K562 (cell line): ENCODE results near the gene GATAD2B. TPM values are rescaled to one million over a fixed set of nuclear protein-coding genes. Genes with fewer than 3 reads are reported as not detected.

Experiments used
- DIDO1 ChIP-seq: fragments of 450-650 bp; IDR thresholded peaks from 2 replicates; pipeline ENCODE4 v1.6.1; 2016; ENCODE audit warnings: low read depth, missing biosample characterization, missing genetic modification characterization
- EP400 ChIP-seq: fragments of 450-650 bp; IDR thresholded peaks from 2 replicates; pipeline ENCODE4 v1.6.1; 2017; ENCODE audit warnings: antibody characterized with exemption, mild to moderate bottlenecking, moderate library complexity
- NRF1 ChIP-seq, 2 experiments: fragments of 450-650 bp; IDR thresholded peaks in 1 of 2; conservative IDR thresholded peaks in 1 of 2; 2 replicates each; pipeline ENCODE4 v1.6.1; 2014; ENCODE audit warnings: mild to moderate bottlenecking in 2 of 2
- PHF20 ChIP-seq: fragments of 450-650 bp; IDR thresholded peaks from 2 replicates; pipeline ENCODE4 v1.6.1; 2018; ENCODE audit not compliant: partially characterized antibody
- SIRT6 ChIP-seq: IDR thresholded peaks from one replicate; pipeline ENCODE4 v1.6.1; 2012; ENCODE audit warnings: low read depth, mild to moderate bottlenecking, control low read depth, inconsistent platforms, low read length, moderate library complexity
- TAF7 ChIP-seq: fragments of 450-650 bp; IDR thresholded peaks from 2 replicates; pipeline ENCODE4 v1.6.1; 2016; ENCODE audit warnings: missing genetic modification characterization, missing compliant biosample characterization
- TEAD4 ChIP-seq, 2 experiments: sonication (generic) in 1 of 2; formaldehyde crosslinking in 1 of 2; IDR thresholded peaks; 2 replicates each; pipeline versions ENCODE4 v1.6.1 to v1.8.0; 2012 to 2022; ENCODE audit warnings: borderline replicate concordance in 1 of 2, inconsistent platforms in 1 of 2, low read length in 1 of 2, mild to moderate bottlenecking in 1 of 2, missing genetic modification reagents in 1 of 2
- TFAP4 ChIP-seq: sonication (generic); formaldehyde crosslinking; IDR thresholded peaks from 2 replicates; pipeline ENCODE4 v1.8.0; 2022; ENCODE audit warnings: missing genetic modification reagents, mild to moderate bottlenecking, moderate library complexity, borderline replicate concordance
- ZNF717 ChIP-seq: fragments of 250-450 bp; sonication (Bioruptor Pico); IDR thresholded peaks from 2 replicates; pipeline ENCODE4 v1.5.0; 2021
- ZSCAN29 ChIP-seq: fragments of 450-650 bp; IDR thresholded peaks from 2 replicates; pipeline ENCODE4 v1.6.1; 2017
- polyA plus RNA-seq, 8 experiments: library from polyadenylated mRNA; depleted of rRNA in 4 of 8; stranded (reverse) in 5 of 8; unstranded in 3 of 8; fragments of >200 nt; fragmentation: Nextera tagmentation in 2 of 8; fragmentation: Illumina TruSeq in 1 of 8; extraction: Ambion mirVana in 2 of 8; extraction: Trizol in 1 of 8; gene quantifications; 2 replicates each; pipeline versions ENCODE4 v1.2.1 to v1.2.3, GENCODE V29; 2011 to 2014; ENCODE audit warnings: inconsistent platforms in 1 of 8, missing spikeins in 1 of 8
- total RNA-seq, 7 experiments: library from RNA; depleted of rRNA in 6 of 7; stranded (reverse); fragments of >200 nt in 6 of 7; fragmentation: Illumina TruSeq in 2 of 7; extraction: Trizol in 2 of 7; gene quantifications; 2 replicates each; pipeline versions ENCODE4 v1.2.1 to v1.2.3, GENCODE V29; 2011 to 2021; ENCODE audit warnings: low replicate concordance in 1 of 7
- TF ChIP-seq, protein P1 (sequence below): IDR thresholded peaks from 2 replicates; pipeline ENCODE4 v1.6.1; 2016; ENCODE audit warnings: missing genetic modification characterization, missing compliant biosample characterization
- TF ChIP-seq, protein P2 (sequence below): sonication (generic); formaldehyde crosslinking; IDR thresholded peaks from 2 replicates; pipeline ENCODE4 v1.8.1; 2023; ENCODE audit warnings: mild to moderate bottlenecking, missing genetic modification reagents, moderate library complexity

The GATAD2B gene
- total and polyA plus RNA-seq, 9 of the 15 experiments (the other 6 are each of a cell fraction or from before 2014, with no cell fraction given), result 1.5 to 40.2 (median 4.9) TPM

- TF ChIP-seq DIDO1, result no peak
- no peak for TF ChIP-seq SIRT6
- TF ChIP-seq TAF7 (tag), result no peak
- 0 out of 2 replicates have a peak, but pooled peaks have one; percentile 42 for TF ChIP-seq TEAD4 (IDR thresholded peaks at IDR 0.05; ENCODE audit: low read length)
- TF ChIP-seq TEAD4 (CRISPR knock-in tag; IDR thresholded peaks at IDR 0.05; ENCODE audit: borderline replicate concordance), result no peak
- peak; percentile 18 to 32; a peak in 1 of 4 replicates for TF ChIP-seq NRF1 (conservative IDR thresholded peaks at IDR 0.05 in 1 of 2, IDR thresholded peaks at IDR 0.05 in 1 of 2)
- no peak for TF ChIP-seq PHF20
- TF ChIP-seq TFAP4, result peak; percentile 21; the same call in 1 of the 2 replicates
- no peak for TF ChIP-seq ZNF717
- TF ChIP-seq, protein P1, sequence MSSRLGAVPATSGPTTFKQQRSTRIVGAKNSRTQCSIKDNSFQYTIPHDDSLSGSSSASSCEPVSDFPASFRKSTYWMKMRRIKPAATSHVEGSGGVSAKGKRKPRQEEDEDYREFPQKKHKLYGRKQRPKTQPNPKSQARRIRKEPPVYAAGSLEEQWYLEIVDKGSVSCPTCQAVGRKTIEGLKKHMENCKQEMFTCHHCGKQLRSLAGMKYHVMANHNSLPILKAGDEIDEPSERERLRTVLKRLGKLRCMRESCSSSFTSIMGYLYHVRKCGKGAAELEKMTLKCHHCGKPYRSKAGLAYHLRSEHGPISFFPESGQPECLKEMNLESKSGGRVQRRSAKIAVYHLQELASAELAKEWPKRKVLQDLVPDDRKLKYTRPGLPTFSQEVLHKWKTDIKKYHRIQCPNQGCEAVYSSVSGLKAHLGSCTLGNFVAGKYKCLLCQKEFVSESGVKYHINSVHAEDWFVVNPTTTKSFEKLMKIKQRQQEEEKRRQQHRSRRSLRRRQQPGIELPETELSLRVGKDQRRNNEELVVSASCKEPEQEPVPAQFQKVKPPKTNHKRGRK (tag), result no peak
- TF ChIP-seq ZSCAN29, result no peak
- TF ChIP-seq EP400, result 0 out of 2 replicates have a peak, but pooled peaks have one; percentile 24
- TF ChIP-seq, protein P2, sequence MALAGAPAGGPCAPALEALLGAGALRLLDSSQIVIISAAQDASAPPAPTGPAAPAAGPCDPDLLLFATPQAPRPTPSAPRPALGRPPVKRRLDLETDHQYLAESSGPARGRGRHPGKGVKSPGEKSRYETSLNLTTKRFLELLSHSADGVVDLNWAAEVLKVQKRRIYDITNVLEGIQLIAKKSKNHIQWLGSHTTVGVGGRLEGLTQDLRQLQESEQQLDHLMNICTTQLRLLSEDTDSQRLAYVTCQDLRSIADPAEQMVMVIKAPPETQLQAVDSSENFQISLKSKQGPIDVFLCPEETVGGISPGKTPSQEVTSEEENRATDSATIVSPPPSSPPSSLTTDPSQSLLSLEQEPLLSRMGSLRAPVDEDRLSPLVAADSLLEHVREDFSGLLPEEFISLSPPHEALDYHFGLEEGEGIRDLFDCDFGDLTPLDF (CRISPR knock-in tag), result no peak
- TF ChIP-seq, all 486 proteins: peak for 31
These were observed 41.1 kb upstream of the GATAD2B start (continued) for GRCh38 chr1:153963850-153964331.
